NB4 (cell line): ENCODE results near the gene IGF1R.

Experiments used
- DNase-seq: peaks from one replicate; pipeline ENCODE4 v3.0.0; 2010; ENCODE audit warnings: low read depth
- H3K4me3 ChIP-seq: one replicate; pipeline ENCODE4 v1.5.1; 2011; ENCODE audit warnings: mild to moderate bottlenecking, low read depth, low read length, moderate library complexity
- MYC ChIP-seq: IDR thresholded peaks from 2 replicates; pipeline ENCODE4 v1.6.1; 2011; ENCODE audit warnings: low read depth, low read length
- POLR2A ChIP-seq: IDR thresholded peaks from 2 replicates; pipeline ENCODE4 v1.6.1; 2011; ENCODE audit warnings: mild to moderate bottlenecking; ENCODE audit not compliant: insufficient read length; ENCODE audit errors: extremely low read depth
- TF ChIP-seq, protein P1 (sequence below): IDR thresholded peaks from one replicate; pipeline ENCODE4 v1.5.1; 2012; ENCODE audit warnings: low read depth, low read length
- TF ChIP-seq, protein P2 (sequence below): IDR thresholded peaks from 2 replicates; pipeline ENCODE4 v1.6.1; 2011; ENCODE audit warnings: low read depth, low read length

IGF1R gene

DNA sequence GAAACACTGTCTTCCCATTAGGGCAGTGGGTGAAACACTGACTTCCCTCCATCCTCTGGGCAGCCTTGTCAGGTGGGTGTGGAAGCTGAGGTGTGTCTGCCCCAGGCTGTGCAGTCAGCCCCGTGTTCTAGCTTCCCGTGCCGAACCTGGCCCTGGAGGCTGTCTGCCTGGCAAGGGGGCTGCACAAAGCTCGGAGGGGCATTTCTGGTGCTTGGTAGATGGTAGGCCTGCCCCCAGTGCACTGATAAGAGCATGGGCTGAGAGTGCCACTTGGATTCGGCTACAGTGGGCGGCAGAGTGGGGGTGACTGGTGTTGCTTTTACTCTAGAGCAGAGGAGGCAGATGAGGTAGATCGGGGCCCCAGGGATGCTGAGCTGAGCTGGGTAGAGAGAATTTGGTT, 21.3 kb downstream of the IGF1R start:
- no peak for DNase-seq
- no peak overlapping the region for H3K4me3 ChIP-seq
- TF ChIP-seq, protein P1, sequence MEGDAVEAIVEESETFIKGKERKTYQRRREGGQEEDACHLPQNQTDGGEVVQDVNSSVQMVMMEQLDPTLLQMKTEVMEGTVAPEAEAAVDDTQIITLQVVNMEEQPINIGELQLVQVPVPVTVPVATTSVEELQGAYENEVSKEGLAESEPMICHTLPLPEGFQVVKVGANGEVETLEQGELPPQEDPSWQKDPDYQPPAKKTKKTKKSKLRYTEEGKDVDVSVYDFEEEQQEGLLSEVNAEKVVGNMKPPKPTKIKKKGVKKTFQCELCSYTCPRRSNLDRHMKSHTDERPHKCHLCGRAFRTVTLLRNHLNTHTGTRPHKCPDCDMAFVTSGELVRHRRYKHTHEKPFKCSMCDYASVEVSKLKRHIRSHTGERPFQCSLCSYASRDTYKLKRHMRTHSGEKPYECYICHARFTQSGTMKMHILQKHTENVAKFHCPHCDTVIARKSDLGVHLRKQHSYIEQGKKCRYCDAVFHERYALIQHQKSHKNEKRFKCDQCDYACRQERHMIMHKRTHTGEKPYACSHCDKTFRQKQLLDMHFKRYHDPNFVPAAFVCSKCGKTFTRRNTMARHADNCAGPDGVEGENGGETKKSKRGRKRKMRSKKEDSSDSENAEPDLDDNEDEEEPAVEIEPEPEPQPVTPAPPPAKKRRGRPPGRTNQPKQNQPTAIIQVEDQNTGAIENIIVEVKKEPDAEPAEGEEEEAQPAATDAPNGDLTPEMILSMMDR, result no peak
- TF ChIP-seq, protein P2, sequence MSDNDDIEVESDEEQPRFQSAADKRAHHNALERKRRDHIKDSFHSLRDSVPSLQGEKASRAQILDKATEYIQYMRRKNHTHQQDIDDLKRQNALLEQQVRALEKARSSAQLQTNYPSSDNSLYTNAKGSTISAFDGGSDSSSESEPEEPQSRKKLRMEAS, result no peak
- TF ChIP-seq POLR2A, result no peak
- no peak for TF ChIP-seq MYC

DNA sequence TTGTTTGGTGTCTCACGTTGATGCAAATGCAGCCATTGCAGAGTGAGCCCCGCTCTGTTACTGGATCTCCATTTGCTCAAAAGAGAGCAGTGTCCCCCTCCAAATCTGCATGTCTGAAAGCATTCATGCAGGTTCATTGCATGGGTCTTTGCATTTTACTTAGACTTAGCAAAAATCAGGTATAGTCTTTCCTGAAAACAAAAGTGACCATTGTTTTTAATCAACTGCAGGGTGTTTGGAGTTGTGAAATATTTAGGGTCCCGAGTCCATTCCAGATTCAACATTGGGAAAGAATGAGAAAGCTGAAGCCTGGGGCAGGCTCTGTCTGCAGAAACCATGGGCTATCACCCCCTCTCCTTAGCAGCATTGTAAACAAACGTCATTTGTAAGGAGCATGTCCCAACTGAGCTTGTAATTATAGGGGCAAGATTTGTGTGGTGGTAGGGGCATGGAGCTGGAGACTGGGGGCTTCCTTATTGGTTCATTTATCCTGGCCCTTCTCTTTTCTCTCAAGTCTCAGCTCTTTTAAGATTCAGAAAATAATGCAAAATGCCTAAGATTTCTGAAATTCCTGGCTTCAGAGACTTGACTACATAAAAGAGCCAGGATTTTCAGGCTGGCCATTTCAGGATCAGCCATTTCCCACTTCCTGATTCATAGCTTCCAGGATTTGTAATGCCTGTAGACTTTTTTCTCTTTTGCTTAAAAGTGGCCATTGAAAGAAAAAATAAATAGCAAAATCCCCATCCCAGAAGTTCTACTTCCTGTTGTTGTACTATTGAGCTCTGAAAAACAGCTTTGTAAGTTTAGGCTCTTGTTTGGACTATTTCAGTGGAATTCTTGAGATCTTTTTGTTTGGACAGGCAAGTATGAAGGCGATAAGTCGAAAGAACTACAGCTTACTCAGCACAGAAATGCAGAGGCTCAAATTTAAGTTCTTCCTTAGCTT, 23.0 kb downstream of the IGF1R start:
- DNase-seq, result no peak
- H3K4me3 ChIP-seq, result no peak overlapping the region
- TF ChIP-seq POLR2A (no peak), MYC (no peak)
- TF ChIP-seq, protein P1, result no peak
- TF ChIP-seq, protein P2, result no peak

DNA sequence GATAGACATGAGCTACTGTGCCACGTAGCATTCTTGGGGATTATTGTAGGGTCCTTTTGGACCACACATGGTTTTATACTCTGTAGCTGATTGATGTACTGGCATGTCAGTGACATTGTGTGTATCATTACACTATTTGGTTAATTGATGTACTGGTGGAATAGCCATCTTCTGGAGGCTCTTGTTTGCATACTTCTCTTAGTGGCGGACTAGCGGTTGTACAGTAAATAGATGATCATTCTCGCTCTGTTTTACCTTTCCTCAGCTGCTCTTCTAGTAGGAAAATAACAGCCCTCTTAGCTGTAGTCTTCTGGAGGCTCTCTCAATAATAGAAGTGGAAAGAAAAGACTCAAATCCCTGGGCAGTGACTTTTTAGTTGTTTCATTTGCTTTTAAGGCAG, 24.8 kb downstream of the IGF1R start:
- no peak for DNase-seq
- no peak overlapping the region for H3K4me3 ChIP-seq
- TF ChIP-seq, protein P2, result no peak
- TF ChIP-seq MYC (no peak), POLR2A (no peak)
- TF ChIP-seq, protein P1, result no peak

DNA sequence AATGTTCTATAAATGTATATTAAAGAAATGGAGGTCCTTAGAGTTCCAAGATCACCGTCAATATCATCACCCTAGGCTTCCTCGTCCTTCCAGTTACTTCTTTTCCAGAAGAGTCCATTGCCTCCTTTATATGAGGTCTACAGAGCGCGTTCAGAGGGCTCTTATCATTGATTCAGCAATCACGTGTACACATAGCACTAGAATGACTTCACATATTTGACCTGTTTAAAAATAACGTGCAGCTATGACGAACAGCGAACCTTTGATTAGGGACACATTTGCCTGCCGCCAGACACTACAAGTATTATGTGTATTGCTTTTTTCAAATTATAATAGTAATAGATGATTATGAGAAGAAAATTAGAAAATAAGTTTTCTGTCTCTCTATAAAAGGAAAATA, 26.0 kb downstream of the IGF1R start:
- H3K4me3 ChIP-seq, result no peak overlapping the region
- TF ChIP-seq, protein P2, result no peak
- TF ChIP-seq POLR2A (no peak), MYC (no peak)
- TF ChIP-seq, protein P1, result no peak
- DNase-seq, result no peak

DNA sequence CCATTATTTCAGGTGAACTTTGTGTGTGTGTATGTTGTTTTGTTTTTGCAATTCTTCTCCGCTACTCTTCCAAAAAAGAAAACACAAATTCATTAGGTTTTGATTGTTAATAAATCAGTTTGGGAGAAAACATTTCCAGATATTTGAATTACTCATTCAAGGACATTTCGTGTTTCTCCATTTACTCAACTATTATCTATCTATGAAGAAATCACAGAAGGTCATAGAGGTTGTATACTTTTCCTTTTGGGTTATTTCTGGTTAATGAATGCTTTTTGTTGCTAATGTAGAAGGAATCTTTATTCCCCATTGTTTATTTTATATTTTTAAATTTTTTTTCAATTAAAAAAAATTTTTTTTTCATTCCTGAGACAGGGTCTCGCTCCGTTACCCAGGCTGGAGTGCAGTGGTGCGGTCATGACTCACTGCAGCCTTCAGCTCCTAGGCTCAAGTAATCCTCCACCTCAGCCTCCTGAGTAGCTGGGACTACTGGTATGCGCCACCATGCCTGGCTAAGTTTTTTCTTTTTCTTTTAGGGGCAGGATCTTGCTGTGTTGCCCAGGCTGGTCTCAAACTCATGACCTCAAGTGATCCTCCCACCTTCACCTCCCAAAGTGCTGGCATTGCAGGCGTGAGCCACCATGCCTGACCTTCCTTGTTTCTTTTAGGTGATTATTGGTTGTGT, 28.4 kb downstream of the IGF1R start:
- no peak overlapping the region for H3K4me3 ChIP-seq
- DNase-seq, result no peak
- TF ChIP-seq, protein P1, result no peak
- TF ChIP-seq MYC (no peak), POLR2A (no peak)
- TF ChIP-seq, protein P2, result no peak
